KMS-11 (cell line): Measurements from ENCODE around the gene CFAP298.

Experiments used
- H2AFZ ChIP-seq: fragments of 200-600 bp; sonication (generic); 2 replicates; pipeline ENCODE4 v1.6.1; 2016; ENCODE audit warnings: antibody characterized with exemption, mixed run types, low read depth
- H3K27ac ChIP-seq: fragments of 200-600 bp; sonication (generic); 2 replicates; pipeline ENCODE4 v1.6.1; 2016; ENCODE audit warnings: mild to moderate bottlenecking, mixed run types
- H3K27me3 ChIP-seq: fragments of 200-600 bp; sonication (generic); 2 replicates; pipeline ENCODE4 v1.6.1; 2017; ENCODE audit warnings: mild to moderate bottlenecking, low read depth, mixed run types, moderate library complexity; ENCODE audit not compliant: insufficient read depth
- H3K36me3 ChIP-seq: fragments of 200-600 bp; sonication (generic); 2 replicates; pipeline ENCODE4 v1.6.1; 2017; ENCODE audit warnings: mild to moderate bottlenecking, mixed run types; ENCODE audit not compliant: insufficient read depth
- H3K4me1 ChIP-seq: fragments of 200-600 bp; sonication (generic); 2 replicates; pipeline ENCODE4 v1.6.1; 2016; ENCODE audit warnings: mild to moderate bottlenecking, low read depth, mixed run types; ENCODE audit not compliant: poor library complexity, severe bottlenecking
- H3K4me2 ChIP-seq: fragments of 200-600 bp; sonication (generic); 2 replicates; pipeline ENCODE4 v1.7.0; 2016; ENCODE audit warnings: mild to moderate bottlenecking, mixed run types
- H3K4me3 ChIP-seq: fragments of 200-600 bp; sonication (generic); IDR thresholded peaks from 2 replicates; pipeline ENCODE4 v1.6.1; 2017; ENCODE audit warnings: low read depth, low read length, mixed read lengths; ENCODE audit not compliant: insufficient read depth
- H3K79me2 ChIP-seq: fragments of 200-600 bp; sonication (generic); 2 replicates; pipeline ENCODE4 v1.6.1; 2016; ENCODE audit warnings: low read depth, mixed run types; ENCODE audit not compliant: insufficient read depth
- H3K9ac ChIP-seq: fragments of 200-600 bp; sonication (generic); 2 replicates; pipeline ENCODE4 v1.6.1; 2016; ENCODE audit warnings: mild to moderate bottlenecking, mixed run types
- H4K20me1 ChIP-seq: fragments of 200-600 bp; sonication (generic); 2 replicates; pipeline ENCODE4 v1.6.1; 2016; ENCODE audit warnings: mild to moderate bottlenecking, mixed run types; ENCODE audit not compliant: insufficient read depth
- TF ChIP-seq, protein P1 (sequence below): fragments of 200-600 bp; sonication (generic); conservative IDR thresholded peaks from 2 replicates; pipeline ENCODE4 v1.6.1; 2017; ENCODE audit warnings: low read depth, mild to moderate bottlenecking, antibody characterized with exemption, low read length, moderate library complexity, mixed read lengths

CFAP298 gene

DNA sequence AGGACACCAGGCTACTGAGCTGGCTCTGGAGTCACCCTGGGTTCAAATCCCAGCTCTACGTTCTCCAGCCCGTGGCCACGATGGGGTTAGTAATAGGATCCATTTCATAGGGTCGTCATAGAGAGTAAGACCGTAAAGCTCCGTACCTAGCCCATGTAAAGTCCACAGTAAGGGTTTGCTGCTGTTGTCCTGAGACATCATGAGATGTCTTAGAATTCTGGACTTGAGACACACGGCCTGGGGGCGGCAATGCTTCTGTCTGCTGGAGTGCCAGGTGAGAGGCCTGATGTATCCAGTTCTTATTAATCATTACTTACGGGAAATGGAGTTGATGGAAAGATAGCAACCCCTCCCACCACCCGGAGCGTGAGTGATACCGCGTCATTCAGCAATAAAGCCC lies 30.4 kb downstream of the CFAP298 start:
- H2AFZ ChIP-seq = no peak overlapping the region
- no peaks in the 10 kb centered on the region for H3K79me2 ChIP-seq
- no peaks in the 10 kb centered on the region for H3K4me1 ChIP-seq
- no peak overlapping the region for H3K4me3 ChIP-seq
- no peak overlapping the region for H3K9ac ChIP-seq
- H4K20me1 ChIP-seq = no peaks in the 10 kb centered on the region
- H3K4me2 ChIP-seq = no peak overlapping the region
- no peaks in the 10 kb centered on the region for H3K36me3 ChIP-seq
- no peak overlapping the region for H3K27ac ChIP-seq
- no peaks in the 10 kb centered on the region; the same call in 1 of the 2 replicates for H3K27me3 ChIP-seq
- TF ChIP-seq, protein P1, sequence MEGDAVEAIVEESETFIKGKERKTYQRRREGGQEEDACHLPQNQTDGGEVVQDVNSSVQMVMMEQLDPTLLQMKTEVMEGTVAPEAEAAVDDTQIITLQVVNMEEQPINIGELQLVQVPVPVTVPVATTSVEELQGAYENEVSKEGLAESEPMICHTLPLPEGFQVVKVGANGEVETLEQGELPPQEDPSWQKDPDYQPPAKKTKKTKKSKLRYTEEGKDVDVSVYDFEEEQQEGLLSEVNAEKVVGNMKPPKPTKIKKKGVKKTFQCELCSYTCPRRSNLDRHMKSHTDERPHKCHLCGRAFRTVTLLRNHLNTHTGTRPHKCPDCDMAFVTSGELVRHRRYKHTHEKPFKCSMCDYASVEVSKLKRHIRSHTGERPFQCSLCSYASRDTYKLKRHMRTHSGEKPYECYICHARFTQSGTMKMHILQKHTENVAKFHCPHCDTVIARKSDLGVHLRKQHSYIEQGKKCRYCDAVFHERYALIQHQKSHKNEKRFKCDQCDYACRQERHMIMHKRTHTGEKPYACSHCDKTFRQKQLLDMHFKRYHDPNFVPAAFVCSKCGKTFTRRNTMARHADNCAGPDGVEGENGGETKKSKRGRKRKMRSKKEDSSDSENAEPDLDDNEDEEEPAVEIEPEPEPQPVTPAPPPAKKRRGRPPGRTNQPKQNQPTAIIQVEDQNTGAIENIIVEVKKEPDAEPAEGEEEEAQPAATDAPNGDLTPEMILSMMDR = no peak

DNA sequence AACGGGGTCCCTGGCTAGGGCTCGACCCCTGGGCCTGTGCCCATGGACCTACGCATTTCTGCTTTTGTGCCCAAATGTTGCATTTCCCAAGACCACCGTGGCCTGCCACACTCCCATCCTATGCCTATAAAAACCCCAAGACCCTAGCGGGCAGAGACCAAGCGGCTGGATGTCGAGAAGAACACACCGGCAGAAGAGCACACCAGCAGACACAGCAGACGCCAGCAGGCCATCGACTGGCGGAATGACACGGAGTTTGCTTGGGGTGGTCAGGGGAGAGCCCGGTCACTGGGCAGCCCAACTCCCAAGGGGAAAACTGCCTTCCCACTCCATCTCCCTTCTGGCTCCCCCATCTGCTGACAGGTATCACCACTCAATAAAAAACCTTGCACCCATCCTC lies 31.2 kb downstream of the CFAP298 start:
- Histone ChIP-seq H3K4me1 (no peaks in the 10 kb centered on the region), H3K4me2 (no peak overlapping the region), H3K27me3 (no peaks in the 10 kb centered on the region; the same call in 1 of the 2 replicates), H2AFZ (no peak overlapping the region), H3K27ac (no peak overlapping the region), H4K20me1 (no peaks in the 10 kb centered on the region), H3K79me2 (no peaks in the 10 kb centered on the region), H3K36me3 (no peaks in the 10 kb centered on the region), H3K9ac (no peak overlapping the region), H3K4me3 (no peak overlapping the region)
- TF ChIP-seq, protein P1 = no peak

DNA sequence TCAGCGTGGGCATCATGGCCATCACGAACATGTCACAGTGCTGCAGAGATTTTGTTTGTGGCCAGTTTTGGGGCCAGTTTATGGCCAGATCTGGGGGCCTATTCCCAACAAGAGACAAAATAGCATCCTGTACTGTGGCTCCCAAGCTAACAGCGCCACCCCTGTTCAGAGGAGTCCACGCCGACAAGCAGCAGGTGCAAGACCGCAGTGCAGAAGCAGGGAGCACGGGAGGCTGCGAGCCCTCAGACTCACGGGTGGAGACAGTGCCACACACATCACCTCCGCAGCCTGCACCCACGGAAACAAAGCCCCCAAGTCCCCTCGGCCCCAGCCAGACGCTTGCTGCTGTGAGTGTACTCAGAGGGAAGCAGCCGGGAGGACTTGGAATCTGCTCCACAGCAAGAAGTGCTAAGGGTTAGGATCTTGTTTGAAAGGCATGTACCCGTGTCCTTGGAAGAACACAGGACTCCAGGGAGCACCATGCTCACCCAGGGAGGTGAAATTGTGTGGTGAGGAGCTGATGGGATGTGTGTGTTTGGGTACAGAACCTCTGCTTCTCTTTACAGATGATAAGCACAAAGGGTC lies 34.0 kb downstream of the CFAP298 start:
- Histone ChIP-seq H3K36me3 (no peaks in the 10 kb centered on the region), H2AFZ (no peak overlapping the region), H3K27ac (no peak overlapping the region), H3K4me1 (no peaks in the 10 kb centered on the region), H3K27me3 (no peaks in the 10 kb centered on the region), H4K20me1 (no peaks in the 10 kb centered on the region), H3K4me3 (no peak overlapping the region), H3K79me2 (no peaks in the 10 kb centered on the region), H3K4me2 (no peak overlapping the region), H3K9ac (no peak overlapping the region)
- TF ChIP-seq, protein P1 = no peak

DNA sequence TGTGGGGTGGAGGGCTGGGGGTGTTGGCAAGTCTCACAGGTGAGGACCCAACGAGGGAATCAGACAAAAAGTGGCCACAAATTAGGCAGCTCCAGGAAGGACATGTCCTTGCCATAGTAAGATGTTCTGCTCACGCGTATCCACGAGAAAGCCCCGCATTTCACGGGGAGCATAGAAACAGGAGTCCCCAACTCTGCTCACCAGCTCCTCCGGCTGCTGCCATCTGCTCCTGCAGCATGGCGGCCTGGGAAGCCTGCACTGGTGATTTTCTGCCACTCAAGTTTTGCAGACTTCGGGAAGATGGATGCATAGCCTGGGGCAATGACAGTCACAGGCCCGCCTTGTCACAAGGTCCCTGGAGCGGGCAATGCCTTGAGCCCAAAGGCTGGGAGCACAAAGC lies 36.2 kb downstream of the CFAP298 start:
- Histone ChIP-seq H2AFZ (no peak overlapping the region), H3K27ac (no peak overlapping the region), H3K79me2 (no peaks in the 10 kb centered on the region), H3K4me2 (no peak overlapping the region), H3K4me3 (no peak overlapping the region), H3K9ac (no peak overlapping the region), H3K4me1 (no peaks in the 10 kb centered on the region), H3K36me3 (no peaks in the 10 kb centered on the region), H4K20me1 (no peaks in the 10 kb centered on the region), H3K27me3 (no peaks in the 10 kb centered on the region)
- TF ChIP-seq, protein P1 = no peak
